Measurements from ENCODE around the gene PGBD5. TPM values are rescaled to one million over a fixed set of nuclear protein-coding genes. Genes with fewer than 3 reads are reported as not detected.

The PGBD5 gene
- polyA plus RNA-seq, 3 donors = 0.44 TPM; not detected in 2

DNA sequence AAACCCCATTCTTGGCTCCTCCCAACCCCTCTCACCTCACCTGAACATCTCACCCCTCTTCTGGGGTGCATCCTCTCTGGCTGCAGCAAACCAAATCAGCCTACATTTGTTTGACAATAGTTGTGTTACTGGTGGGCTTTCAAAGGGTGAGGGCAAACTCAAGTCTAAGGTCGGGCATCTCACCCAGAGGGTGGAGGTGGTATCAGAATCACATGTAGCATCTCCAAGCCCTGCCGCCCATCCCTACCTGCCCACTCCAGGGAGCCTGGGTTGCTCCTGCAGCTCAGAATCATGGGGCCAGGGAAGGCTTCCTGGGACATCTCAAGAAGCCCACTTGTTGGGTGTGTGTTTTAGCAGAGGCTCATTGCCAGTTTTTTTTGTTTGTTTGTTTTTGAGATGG is 35.8 kb downstream of the PGBD5 start:
- WGBS (ENCODE audit: insufficient coverage) = no CpG with 5 or more reads among the region's 2 CpGs
- no peak overlapping the region for H3K27ac Mint-ChIP-seq
- intact Hi-C loops (cut with micrococcal nuclease) = no loop called here

GRCh38 chr1:230387876-230388275 is 38.3 kb downstream of the PGBD5 start:
- H3K27ac Mint-ChIP-seq = peak overlapping the region in 1 of 7 donors; percentile 54
- peaks cover 12 to 13% (median 12%) of the 10 kb centered on the region in 3 donors for H3K27me3 Mint-ChIP-seq (ENCODE audit: low read depth in 3 of 3)

More for the DNA sequence above, 35.8 kb downstream of the PGBD5 start:
- H2AFZ ChIP-seq (ENCODE audit: insufficient read depth, low read depth, low read length, poor library complexity, severe bottlenecking) = no peak overlapping the region
- H3K4me2 ChIP-seq (replicated peaks; ENCODE audit: extremely low read depth, low read length, poor library complexity, severe bottlenecking) = no peak overlapping the region
- Mint-ChIP-seq H3K36me3 (no peaks in the 10 kb centered on the region), H3K9me3 (peaks cover 0 to 17% (median 10%) of the 10 kb centered on the region in 7 donors), H3K4me3 (no peak overlapping the region), H3K4me1 (no peaks in the 10 kb centered on the region), H3K27me3 (ENCODE audit: low read depth in 3 of 3) (peaks cover 9 to 16% (median 12%) of the 10 kb centered on the region in 3 donors)
- no peak for DNase-seq
- no peaks in the 10 kb centered on the region for H3K4me1 ChIP-seq (ENCODE audit: control insufficient read depth in 1 of 2, insufficient read depth in 2 of 2, low read length in 2 of 2)
- H3K4me3 ChIP-seq (replicated peaks in 1 of 3; ENCODE audit: low read depth in 2 of 3, low read length in 3 of 3) = no peak overlapping the region
- H3K36me3 ChIP-seq (replicated peaks in 1 of 2; ENCODE audit: control insufficient read depth in 1 of 2, insufficient read depth in 2 of 2, low read length in 2 of 2) = no peaks in the 10 kb centered on the region
- no peaks in the 10 kb centered on the region for H4K20me1 ChIP-seq (ENCODE audit: insufficient read depth, low read length)
- TF ChIP-seq, protein P1, sequence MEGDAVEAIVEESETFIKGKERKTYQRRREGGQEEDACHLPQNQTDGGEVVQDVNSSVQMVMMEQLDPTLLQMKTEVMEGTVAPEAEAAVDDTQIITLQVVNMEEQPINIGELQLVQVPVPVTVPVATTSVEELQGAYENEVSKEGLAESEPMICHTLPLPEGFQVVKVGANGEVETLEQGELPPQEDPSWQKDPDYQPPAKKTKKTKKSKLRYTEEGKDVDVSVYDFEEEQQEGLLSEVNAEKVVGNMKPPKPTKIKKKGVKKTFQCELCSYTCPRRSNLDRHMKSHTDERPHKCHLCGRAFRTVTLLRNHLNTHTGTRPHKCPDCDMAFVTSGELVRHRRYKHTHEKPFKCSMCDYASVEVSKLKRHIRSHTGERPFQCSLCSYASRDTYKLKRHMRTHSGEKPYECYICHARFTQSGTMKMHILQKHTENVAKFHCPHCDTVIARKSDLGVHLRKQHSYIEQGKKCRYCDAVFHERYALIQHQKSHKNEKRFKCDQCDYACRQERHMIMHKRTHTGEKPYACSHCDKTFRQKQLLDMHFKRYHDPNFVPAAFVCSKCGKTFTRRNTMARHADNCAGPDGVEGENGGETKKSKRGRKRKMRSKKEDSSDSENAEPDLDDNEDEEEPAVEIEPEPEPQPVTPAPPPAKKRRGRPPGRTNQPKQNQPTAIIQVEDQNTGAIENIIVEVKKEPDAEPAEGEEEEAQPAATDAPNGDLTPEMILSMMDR (IDR thresholded peaks at IDR 0.05) = no peak
- no peak overlapping the region for H3K9ac ChIP-seq (ENCODE audit: insufficient read depth, low read length, poor library complexity, severe bottlenecking)
- H3K9me3 ChIP-seq (replicated peaks in 1 of 2; ENCODE audit: control insufficient read depth in 1 of 2, insufficient read depth in 1 of 2, low read length in 2 of 2) = peaks cover 0 to 13% of the 10 kb centered on the region in 2 donors
- no peaks in the 10 kb centered on the region for H3K79me2 ChIP-seq (ENCODE audit: insufficient read depth, low read length)
- no peaks in the 10 kb centered on the region for H3K27me3 ChIP-seq (ENCODE audit: control insufficient read depth in 2 of 2, insufficient read depth in 2 of 2, low read length in 2 of 2)
- H3K27ac ChIP-seq (ENCODE audit: low read depth in 1 of 2, low read length in 2 of 2) = no peak overlapping the region

More at GRCh38 chr1:230387876-230388275, 38.3 kb downstream of the PGBD5 start:
- no peaks in the 10 kb centered on the region for H3K79me2 ChIP-seq (ENCODE audit: insufficient read depth, low read length)
- H2AFZ ChIP-seq (ENCODE audit: insufficient read depth, low read depth, low read length, poor library complexity, severe bottlenecking) = no peak overlapping the region
- H3K4me3 ChIP-seq (replicated peaks in 1 of 3; ENCODE audit: low read depth in 2 of 3, low read length in 3 of 3) = no peak overlapping the region
- intact Hi-C loops (cut with micrococcal nuclease) = no loop called here
- Mint-ChIP-seq H3K9me3 (peaks cover 0 to 12% (median 6%) of the 10 kb centered on the region in 7 donors), H3K4me1 (no peaks in the 10 kb centered on the region), H3K36me3 (no peaks in the 10 kb centered on the region), H3K4me3 (no peak overlapping the region)
- no peaks in the 10 kb centered on the region for H3K4me1 ChIP-seq (ENCODE audit: control insufficient read depth in 1 of 2, insufficient read depth in 2 of 2, low read length in 2 of 2)
- no peak for DNase-seq
- TF ChIP-seq, protein P1 (IDR thresholded peaks at IDR 0.05) = no peak
- H3K9ac ChIP-seq (ENCODE audit: insufficient read depth, low read length, poor library complexity, severe bottlenecking) = no peak overlapping the region
- no peaks in the 10 kb centered on the region for H3K36me3 ChIP-seq (replicated peaks in 1 of 2; ENCODE audit: control insufficient read depth in 1 of 2, insufficient read depth in 2 of 2, low read length in 2 of 2)
- no peak overlapping the region for H3K27ac ChIP-seq (ENCODE audit: low read depth in 1 of 2, low read length in 2 of 2)
- no peaks in the 10 kb centered on the region for H3K27me3 ChIP-seq (ENCODE audit: control insufficient read depth in 2 of 2, insufficient read depth in 2 of 2, low read length in 2 of 2)
- H4K20me1 ChIP-seq (ENCODE audit: insufficient read depth, low read length) = no peaks in the 10 kb centered on the region
- WGBS (ENCODE audit: insufficient coverage) = 92% methylated on average over 12 of the region's 12 CpGs
- H3K4me2 ChIP-seq (replicated peaks; ENCODE audit: extremely low read depth, low read length, poor library complexity, severe bottlenecking) = no peak overlapping the region
- peaks cover 0 to 13% of the 10 kb centered on the region in 2 donors for H3K9me3 ChIP-seq (replicated peaks in 1 of 2; ENCODE audit: control insufficient read depth in 1 of 2, insufficient read depth in 1 of 2, low read length in 2 of 2)

Measured in CD14-positive monocyte (primary cell).